H7 (cell line): Measurements from ENCODE around the gene CEBPA. TPM values are rescaled to one million over a fixed set of nuclear protein-coding genes. Genes with fewer than 3 reads are reported as not detected.
A peak's percentile ranks its signal among the peaks of the same experiment; 100 is the strongest.

Experiments used
- DNase-seq: peaks from one replicate; pipeline ENCODE4 v3.0.0; 2012
- H3K27me3 ChIP-seq: 2 replicates; pipeline ENCODE4 v1.6.0; 2011; ENCODE audit warnings: mild to moderate bottlenecking, low read length; ENCODE audit not compliant: control insufficient read depth, insufficient read depth
- H3K36me3 ChIP-seq: replicated peaks from 2 replicates; pipeline ENCODE4 v1.5.1; 2011; ENCODE audit warnings: low read length; ENCODE audit not compliant: control insufficient read depth, insufficient read depth
- H3K4me3 ChIP-seq: 2 replicates; pipeline ENCODE4 v1.5.1; 2011; ENCODE audit warnings: low read depth, mild to moderate bottlenecking, control low read depth, low read length, moderate library complexity; ENCODE audit not compliant: insufficient read depth
- total RNA-seq: library from RNA; depleted of rRNA; stranded (reverse); fragments of >200 nt; shearing (Covaris generic); gene quantifications from 2 replicates; pipeline ENCODE4 v1.2.3, GENCODE V29; 2014; rRNA removed

Gene CEBPA
- 3.2 and 4.8 TPM in 2 replicates for total RNA-seq

- Histone ChIP-seq H3K4me3 (peak within 1 kb of the TSS; percentile 77), H3K27me3 (peaks cover 44% of the 10 kb centered on the region), H3K36me3 (no peaks in the 10 kb centered on the region)
- peak; percentile 97 for DNase-seq
These were observed at the start of gene CEBPA for GRCh38 chr19:33302175-33302973. CEBPA (minus strand) TSS chr19:33302534; CDS start chr19:33302414, 120 bp downstream.

- Histone ChIP-seq H3K4me3 (no peak overlapping the region), H3K36me3 (no peaks in the 10 kb centered on the region), H3K27me3 (no peaks in the 10 kb centered on the region)
- DNase-seq, result no peak
These were observed 48.4 kb upstream of the CEBPA start for GRCh38 chr19:33350538-33351309.

GRCh38 chr19:33349319-33350289 is 47.3 kb upstream of the CEBPA start:
- DNase-seq, result no peak
- Histone ChIP-seq H3K36me3 (no peaks in the 10 kb centered on the region), H3K27me3 (no peaks in the 10 kb centered on the region), H3K4me3 (no peak overlapping the region)

GRCh38 chr19:33348301-33349010 is 46.1 kb upstream of the CEBPA start:
- Histone ChIP-seq H3K4me3 (no peak overlapping the region), H3K27me3 (no peaks in the 10 kb centered on the region), H3K36me3 (no peaks in the 10 kb centered on the region)
- no peak for DNase-seq

GRCh38 chr19:33347300-33347699 is 45.0 kb upstream of the CEBPA start:
- Histone ChIP-seq H3K4me3 (no peak overlapping the region), H3K27me3 (no peaks in the 10 kb centered on the region), H3K36me3 (no peaks in the 10 kb centered on the region)
- no peak for DNase-seq

- no peaks in the 10 kb centered on the region for H3K36me3 ChIP-seq
- no peak for DNase-seq
- no peak overlapping the region for H3K4me3 ChIP-seq
- no peaks in the 10 kb centered on the region for H3K27me3 ChIP-seq
These were observed 44.3 kb upstream of the CEBPA start for GRCh38 chr19:33346665-33347064.

- no peak overlapping the region for H3K4me3 ChIP-seq
- DNase-seq, result no peak
- no peaks in the 10 kb centered on the region for H3K27me3 ChIP-seq
- H3K36me3 ChIP-seq, result no peaks in the 10 kb centered on the region
These were observed 42.8 kb upstream of the CEBPA start for GRCh38 chr19:33345163-33345562.

- H3K27me3 ChIP-seq, result no peaks in the 10 kb centered on the region
- DNase-seq, result no peak
- H3K36me3 ChIP-seq, result no peaks in the 10 kb centered on the region
- no peak overlapping the region for H3K4me3 ChIP-seq
These were observed 42.2 kb upstream of the CEBPA start for GRCh38 chr19:33344573-33344925.

- peak; percentile 65 for DNase-seq
- Histone ChIP-seq H3K27me3 (no peaks in the 10 kb centered on the region), H3K36me3 (no peaks in the 10 kb centered on the region), H3K4me3 (no peak overlapping the region)
These were observed 41.7 kb upstream of the CEBPA start for GRCh38 chr19:33343859-33344572.

- no peak for DNase-seq
- Histone ChIP-seq H3K36me3 (no peaks in the 10 kb centered on the region), H3K4me3 (no peak overlapping the region), H3K27me3 (no peaks in the 10 kb centered on the region)
These were observed 41.0 kb upstream of the CEBPA start for GRCh38 chr19:33343301-33343700.

- Histone ChIP-seq H3K36me3 (no peaks in the 10 kb centered on the region), H3K4me3 (no peak overlapping the region), H3K27me3 (no peaks in the 10 kb centered on the region)
- no peak for DNase-seq
These were observed 38.7 kb upstream of the CEBPA start for GRCh38 chr19:33340991-33341390.

- no peaks in the 10 kb centered on the region for H3K36me3 ChIP-seq
- DNase-seq, result no peak
- no peak overlapping the region for H3K4me3 ChIP-seq
- H3K27me3 ChIP-seq, result no peaks in the 10 kb centered on the region
These were observed 37.0 kb upstream of the CEBPA start for GRCh38 chr19:33339016-33339984.
